Ramos (cell line): ENCODE measurements around the gene KCNE1.
"Not testable (repeated sequence)": the region's sequence is repeated elsewhere in the genome, so short reads cannot be mapped to it uniquely, and the experiment has no call there.

Experiments
- in situ Hi-C: fragments of 300-500 bp; cut with MboI; formaldehyde crosslinking; loops from one replicate; pipeline ENCODE4 v1.14.3; 2022; ENCODE audit warnings: low sequenced_read_pairs; ENCODE audit not compliant: unreplicated experiment

KCNE1 gene

GRCh38 chr21:34511787-34512455 lies at the start of gene KCNE1:
TSS of gene KCNE1 (minus strand) at chr21:34512210. CDS start at chr21:34449634, 62,576 bp downstream.
- in situ Hi-C loops, result no loop called here

GRCh38 chr21:34561806-34562205 lies 49.8 kb upstream of the KCNE1 start:
- in situ Hi-C loops, result no loop called here

- in situ Hi-C loops, result no loop called here
These were observed 48.6 kb upstream of the KCNE1 start for GRCh38 chr21:34560609-34561008.

- in situ Hi-C loops, result no loop called here
These were observed 48.0 kb upstream of the KCNE1 start for GRCh38 chr21:34560021-34560420.

- in situ Hi-C loops, result no loop called here
These were observed 47.1 kb upstream of the KCNE1 start for GRCh38 chr21:34559089-34559631.

- in situ Hi-C loops, result no loop called here
These were observed 46.2 kb upstream of the KCNE1 start for GRCh38 chr21:34558166-34558565.

GRCh38 chr21:34557261-34557660 lies 45.3 kb upstream of the KCNE1 start:
- in situ Hi-C loops, result no loop called here

- in situ Hi-C loops, result not testable (repeated sequence)
These were observed 42.7 kb upstream of the KCNE1 start for GRCh38 chr21:34554670-34555069.

GRCh38 chr21:34554227-34554626 lies 42.2 kb upstream of the KCNE1 start:
- in situ Hi-C loops, result no loop called here

- in situ Hi-C loops, result no loop called here
These were observed 41.3 kb upstream of the KCNE1 start for GRCh38 chr21:34553151-34553952.

GRCh38 chr21:34552360-34553098 lies 40.5 kb upstream of the KCNE1 start:
- in situ Hi-C loops, result no loop called here

- in situ Hi-C loops, result no loop called here
These were observed 38.3 kb upstream of the KCNE1 start for GRCh38 chr21:34550182-34550799.

- in situ Hi-C loops, result no loop called here
These were observed 36.9 kb upstream of the KCNE1 start for GRCh38 chr21:34548781-34549376.

- in situ Hi-C loops, result no loop called here
These were observed 34.5 kb upstream of the KCNE1 start for GRCh38 chr21:34546542-34546941.

GRCh38 chr21:34545079-34545884 lies 33.3 kb upstream of the KCNE1 start:
- in situ Hi-C loops, result no loop called here

- in situ Hi-C loops, result no loop called here
These were observed 32.1 kb upstream of the KCNE1 start for GRCh38 chr21:34544032-34544496.

GRCh38 chr21:34543017-34543416 lies 31.0 kb upstream of the KCNE1 start:
- in situ Hi-C loops, result no loop called here

GRCh38 chr21:34540206-34540605 lies 28.2 kb upstream of the KCNE1 start:
- in situ Hi-C loops, result no loop called here

- in situ Hi-C loops, result no loop called here
These were observed 25.8 kb upstream of the KCNE1 start for GRCh38 chr21:34537838-34538237.
